ENCODE results near the gene F11R.

DNA sequence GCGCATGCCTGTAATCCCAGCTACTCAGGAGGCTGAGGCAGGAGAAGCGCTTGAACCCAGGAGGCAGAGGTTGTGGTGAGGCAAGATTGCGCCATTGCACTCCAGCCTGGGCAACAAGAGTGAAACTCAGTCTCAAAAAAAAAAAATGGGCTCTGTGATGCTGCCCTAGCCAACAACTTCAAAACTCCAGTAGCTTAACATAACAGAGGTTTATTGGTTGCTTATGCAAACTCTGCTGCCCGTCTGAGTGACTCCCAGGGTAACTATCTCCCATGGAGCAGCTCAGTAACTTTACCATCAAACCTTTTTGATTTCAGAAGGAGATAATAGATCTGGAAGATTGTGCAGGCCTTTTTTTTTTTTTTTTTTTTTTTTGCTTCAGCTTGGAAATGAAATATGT, 47.5 kb downstream of the F11R start:
- no peak for TF ChIP-seq ZNF629 (tag by site-specific recombination; IDR thresholded peaks at IDR 0.05)
- no peak for TF ChIP-seq ZNF24 (tag by site-specific recombination; IDR thresholded peaks at IDR 0.05)
- no peak for TF ChIP-seq TRIM28 (IDR thresholded peaks at IDR 0.05; ENCODE audit: borderline replicate concordance, low read length)
- no peak for TF ChIP-seq YY1 (tag by site-specific recombination; IDR thresholded peaks at IDR 0.05)
- TF ChIP-seq YY2 (tag by site-specific recombination; IDR thresholded peaks at IDR 0.05), result no peak
- TF ChIP-seq HOXD13 (CRISPR knock-in tag; IDR thresholded peaks at IDR 0.05; ENCODE audit: borderline replicate concordance), result no peak
- no peak for TF ChIP-seq PRDM1 (tag by site-specific recombination; IDR thresholded peaks at IDR 0.05)
- no peak for TF ChIP-seq GLI4 (tag by site-specific recombination; IDR thresholded peaks at IDR 0.05)
